Esophagus muscularis mucosa (tissue), 4 donors: Measurements from ENCODE around the gene SUMO2.

Source experiments
- EP300 ChIP-seq: sonication (generic); formaldehyde crosslinking; IDR thresholded peaks from one replicate; pipeline ENCODE4 v1.6.1; 2017; ENCODE audit warnings: antibody characterized with exemption
- POLR2A ChIP-seq: fragments of 450-650 bp; IDR thresholded peaks from one replicate; pipeline ENCODE4 v1.6.1; 2017; ENCODE audit warnings: antibody characterized with exemption, moderate library complexity, mild to moderate bottlenecking, low read depth
- POLR2AphosphoS5 ChIP-seq, 2 donors: sonication (generic); formaldehyde crosslinking; IDR thresholded peaks; one replicate each; pipeline ENCODE4 v1.6.1; 2017; ENCODE audit warnings: antibody characterized with exemption in 2 of 2
- TF ChIP-seq, protein P1 (sequence below), 3 experiments: fragments of 200-600 bp in 2 of 3; fragments of 450-650 bp in 1 of 3; sonication (generic) in 2 of 3; IDR thresholded peaks; one replicate each; pipeline ENCODE4 v1.5.1; 2017 to 2019; ENCODE audit warnings: antibody characterized with exemption in 3 of 3, mild to moderate bottlenecking in 2 of 3, moderate library complexity in 1 of 3

DNA sequence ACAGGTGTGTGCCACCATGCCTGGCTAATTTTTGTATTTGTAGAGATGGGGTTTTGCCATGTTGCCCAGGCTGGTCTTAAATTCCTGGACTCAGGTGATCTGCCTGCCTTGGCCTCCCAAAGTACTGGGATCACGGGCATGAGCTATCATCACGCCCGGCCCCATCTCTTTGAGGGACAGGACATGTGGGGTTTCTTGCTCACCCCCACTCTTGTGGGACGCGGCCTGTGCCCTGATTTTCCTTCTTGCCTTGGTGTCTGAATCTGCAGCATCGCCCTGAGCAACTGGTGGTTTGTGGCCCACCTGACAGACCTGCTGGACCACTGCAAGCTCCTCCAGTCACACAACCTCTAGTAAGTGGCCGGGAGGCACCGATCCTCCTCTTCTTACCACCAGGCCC, 48.3 kb upstream of the SUMO2 start:
- TF ChIP-seq POLR2A = no peak
- TF ChIP-seq, protein P1, sequence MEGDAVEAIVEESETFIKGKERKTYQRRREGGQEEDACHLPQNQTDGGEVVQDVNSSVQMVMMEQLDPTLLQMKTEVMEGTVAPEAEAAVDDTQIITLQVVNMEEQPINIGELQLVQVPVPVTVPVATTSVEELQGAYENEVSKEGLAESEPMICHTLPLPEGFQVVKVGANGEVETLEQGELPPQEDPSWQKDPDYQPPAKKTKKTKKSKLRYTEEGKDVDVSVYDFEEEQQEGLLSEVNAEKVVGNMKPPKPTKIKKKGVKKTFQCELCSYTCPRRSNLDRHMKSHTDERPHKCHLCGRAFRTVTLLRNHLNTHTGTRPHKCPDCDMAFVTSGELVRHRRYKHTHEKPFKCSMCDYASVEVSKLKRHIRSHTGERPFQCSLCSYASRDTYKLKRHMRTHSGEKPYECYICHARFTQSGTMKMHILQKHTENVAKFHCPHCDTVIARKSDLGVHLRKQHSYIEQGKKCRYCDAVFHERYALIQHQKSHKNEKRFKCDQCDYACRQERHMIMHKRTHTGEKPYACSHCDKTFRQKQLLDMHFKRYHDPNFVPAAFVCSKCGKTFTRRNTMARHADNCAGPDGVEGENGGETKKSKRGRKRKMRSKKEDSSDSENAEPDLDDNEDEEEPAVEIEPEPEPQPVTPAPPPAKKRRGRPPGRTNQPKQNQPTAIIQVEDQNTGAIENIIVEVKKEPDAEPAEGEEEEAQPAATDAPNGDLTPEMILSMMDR (IDR thresholded peaks at IDR 0.05) = no peak
- TF ChIP-seq EP300 = no peak
- no peak for TF ChIP-seq POLR2AphosphoS5 (IDR thresholded peaks at IDR 0.05)
